HepG2 (cell line): ENCODE results near the gene GPR152. TPM values are rescaled to one million over a fixed set of nuclear protein-coding genes. Genes with fewer than 3 reads are reported as not detected.

Experiments
- ATAD3A ChIP-seq: sonication (generic); formaldehyde crosslinking; IDR thresholded peaks from 2 replicates; pipeline ENCODE4 v1.4.0; 2020; ENCODE audit warnings: missing genetic modification reagents
- HNRNPUL1 ChIP-seq: fragments of 200-400 bp; formaldehyde crosslinking; IDR thresholded peaks from 2 replicates; pipeline ENCODE4 v1.6.1; 2017; ENCODE audit warnings: low read depth, mild to moderate bottlenecking, low read length, moderate library complexity
- KAT8 ChIP-seq: IDR thresholded peaks from 2 replicates; pipeline ENCODE4 v1.6.1; 2016; ENCODE audit warnings: missing genetic modification reagents, missing compliant biosample characterization
- KDM2A ChIP-seq: sonication (generic); formaldehyde crosslinking; IDR thresholded peaks from 2 replicates; pipeline ENCODE4 v1.4.0; 2020; ENCODE audit warnings: low read depth, missing genetic modification reagents, borderline replicate concordance
- KLF15 ChIP-seq: sonication (generic); formaldehyde crosslinking; IDR thresholded peaks from 2 replicates; pipeline ENCODE4 v1.8.1; 2023; ENCODE audit warnings: borderline replicate concordance, mild to moderate bottlenecking, inconsistent platforms, missing genetic modification reagents, mixed read lengths
- NFKBIZ ChIP-seq: IDR thresholded peaks from 2 replicates; pipeline ENCODE4 v1.6.1; 2018; ENCODE audit warnings: missing genetic modification reagents, missing compliant biosample characterization
- TEF ChIP-seq: sonication (generic); formaldehyde crosslinking; IDR thresholded peaks from 2 replicates; pipeline ENCODE4 v1.5.0; 2020; ENCODE audit warnings: missing genetic modification reagents
- THAP8 ChIP-seq: sonication (generic); formaldehyde crosslinking; IDR thresholded peaks from 2 replicates; pipeline ENCODE4 v1.5.1; 2020; ENCODE audit warnings: missing genetic modification reagents, mild to moderate bottlenecking, borderline replicate concordance
- ZBED4 ChIP-seq: sonication (generic); formaldehyde crosslinking; IDR thresholded peaks from 2 replicates; pipeline ENCODE4 v1.4.0; 2020; ENCODE audit warnings: missing genetic modification reagents, borderline replicate concordance
- ZBTB49 ChIP-seq: sonication (generic); formaldehyde crosslinking; IDR thresholded peaks from 2 replicates; pipeline ENCODE4 v1.4.0; 2020; ENCODE audit warnings: missing genetic modification reagents, borderline replicate concordance
- ZFP36 ChIP-seq: fragments of 150-350 bp; IDR thresholded peaks from 2 replicates; pipeline ENCODE4 v1.6.1; 2018; ENCODE audit warnings: borderline replicate concordance, low read length, low read depth; ENCODE audit not compliant: partially characterized antibody
- ZNF136 ChIP-seq: sonication (generic); formaldehyde crosslinking; IDR thresholded peaks from 2 replicates; pipeline ENCODE4 v1.8.1; 2022; ENCODE audit warnings: low read depth, mild to moderate bottlenecking, moderate library complexity, missing genetic modification reagents
- ZNF256 ChIP-seq: sonication (generic); formaldehyde crosslinking; conservative IDR thresholded peaks from 2 replicates; pipeline ENCODE4 v1.4.0; 2020; ENCODE audit warnings: missing genetic modification reagents
- ZNF549 ChIP-seq: sonication (generic); formaldehyde crosslinking; IDR thresholded peaks from 2 replicates; pipeline ENCODE4 v1.5.0; 2020; ENCODE audit warnings: missing genetic modification reagents
- ZNF563 ChIP-seq: sonication (generic); formaldehyde crosslinking; IDR thresholded peaks from 2 replicates; pipeline ENCODE4 v1.8.0; 2022; ENCODE audit warnings: mild to moderate bottlenecking, moderate library complexity, missing genetic modification reagents
- ZNF607 ChIP-seq: sonication (generic); formaldehyde crosslinking; IDR thresholded peaks from 2 replicates; pipeline ENCODE4 v1.5.1; 2020; ENCODE audit warnings: missing genetic modification reagents, mild to moderate bottlenecking, borderline replicate concordance
- ZNF704 ChIP-seq: sonication (generic); formaldehyde crosslinking; IDR thresholded peaks from 2 replicates; pipeline ENCODE4 v1.8.1; 2023; ENCODE audit warnings: mild to moderate bottlenecking, inconsistent platforms, moderate library complexity, missing genetic modification reagents, borderline replicate concordance
- ZNF788 ChIP-seq: sonication (generic); formaldehyde crosslinking; IDR thresholded peaks from 2 replicates; pipeline ENCODE4 v1.5.0; 2020; ENCODE audit warnings: mild to moderate bottlenecking, missing genetic modification reagents, borderline replicate concordance
- ZSCAN29 ChIP-seq: sonication (generic); formaldehyde crosslinking; conservative IDR thresholded peaks from 2 replicates; pipeline ENCODE4 v1.4.0; 2020; ENCODE audit warnings: mild to moderate bottlenecking, missing genetic modification reagents
- polyA plus RNA-seq, 8 experiments: library from polyadenylated mRNA; depleted of rRNA in 3 of 8; stranded (reverse) in 7 of 8; unstranded in 1 of 8; fragments of >200 nt; fragmentation: Illumina TruSeq in 4 of 8; extraction: Trizol in 4 of 8; gene quantifications; 2 replicates each; pipeline versions ENCODE4 v1.2.1 to v1.2.3, GENCODE V29; 2011 to 2016; ENCODE audit warnings: low read depth in 4 of 8, missing spikeins in 1 of 8, mixed read lengths in 1 of 8; ENCODE audit not compliant: insufficient read depth in 1 of 8
- total RNA-seq, 5 experiments: library from RNA; depleted of rRNA; stranded (reverse); fragments of >200 nt; fragmentation: Illumina TruSeq; extraction: Trizol; gene quantifications; 2 replicates each; pipeline ENCODE4 v1.2.3, GENCODE V29; 2016; ENCODE audit warnings: low read depth in 1 of 5

The GPR152 gene
- total and polyA plus RNA-seq, 2 of the 13 experiments (the other 11 are each of a cell fraction or from before 2014, with no cell fraction given): not detected

GRCh38 chr11:67482827-67483798, 30.6 kb upstream of the GPR152 start, which contains the start of gene AIP (continued):
- TF ChIP-seq ZNF136 (CRISPR knock-in tag) (peak; percentile 81; the same call in 1 of the 2 replicates), HNRNPUL1 (no peak), TEF (CRISPR knock-in tag) (peak; percentile 77), ZNF788 (CRISPR knock-in tag) (peak; percentile 87), ZSCAN29 (CRISPR knock-in tag) (peak; percentile 87; the same call in 1 of the 2 replicates), ZNF256 (CRISPR knock-in tag) (peak; percentile 90), THAP8 (CRISPR knock-in tag) (peak; percentile 92; the same call in 1 of the 2 replicates), KAT8 (peak; percentile 93), ATAD3A (peak; percentile 73; the same call in 1 of the 2 replicates), ZNF549 (no peak), ZBED4 (CRISPR knock-in tag) (peak; percentile 74; the same call in 1 of the 2 replicates), ZBTB49 (CRISPR knock-in tag) (peak; percentile 76), ZNF704 (CRISPR knock-in tag) (peak; percentile 99), ZFP36 (no peak), KDM2A (CRISPR knock-in tag) (peak; percentile 89), KLF15 (CRISPR knock-in tag) (peak; percentile 99), ZNF563 (CRISPR knock-in tag) (peak; percentile 99), NFKBIZ (CRISPR knock-in tag) (peak; percentile 97), ZNF607 (CRISPR knock-in tag) (peak; percentile 99)
